ENCODE data around the gene ADGRB2. TPM values are rescaled to one million over a fixed set of nuclear protein-coding genes. Genes with fewer than 3 reads are reported as not detected.

Gene ADGRB2
- total RNA-seq, 1 donor from 2014 or later = 14.2 TPM

GRCh38 chr1:31706384-31707058, 57.6 kb downstream of the ADGRB2 start:
- H3K36me3 Mint-ChIP-seq = no peaks in the 10 kb centered on the region
- no peak for DNase-seq (ENCODE audit: extremely low spot score, unreplicated experiment)
- TF ChIP-seq CTCF (conservative IDR thresholded peaks at IDR 0.05) = no peak
- H3K4me3 Mint-ChIP-seq = no peak overlapping the region
- H3K4me1 Mint-ChIP-seq (ENCODE audit: unreplicated experiment) = peaks cover 53% of the 10 kb centered on the region
- H3K27ac Mint-ChIP-seq = no peak overlapping the region
- H3K27me3 Mint-ChIP-seq = peaks cover 30% of the 10 kb centered on the region
- H3K9me3 Mint-ChIP-seq = no peaks in the 10 kb centered on the region

GRCh38 chr1:31705080-31705866, 58.9 kb downstream of the ADGRB2 start:
- H3K27me3 Mint-ChIP-seq = peaks cover 30% of the 10 kb centered on the region
- DNase-seq (ENCODE audit: extremely low spot score, unreplicated experiment) = no peak
- no peaks in the 10 kb centered on the region for H3K36me3 Mint-ChIP-seq
- no peak for TF ChIP-seq CTCF (conservative IDR thresholded peaks at IDR 0.05)
- peaks cover 66% of the 10 kb centered on the region for H3K4me1 Mint-ChIP-seq (ENCODE audit: unreplicated experiment)
- H3K27ac Mint-ChIP-seq = peak overlapping the region; percentile 20
- H3K9me3 Mint-ChIP-seq = no peaks in the 10 kb centered on the region
- H3K4me3 Mint-ChIP-seq = peak overlapping the region; percentile 77

DNA sequence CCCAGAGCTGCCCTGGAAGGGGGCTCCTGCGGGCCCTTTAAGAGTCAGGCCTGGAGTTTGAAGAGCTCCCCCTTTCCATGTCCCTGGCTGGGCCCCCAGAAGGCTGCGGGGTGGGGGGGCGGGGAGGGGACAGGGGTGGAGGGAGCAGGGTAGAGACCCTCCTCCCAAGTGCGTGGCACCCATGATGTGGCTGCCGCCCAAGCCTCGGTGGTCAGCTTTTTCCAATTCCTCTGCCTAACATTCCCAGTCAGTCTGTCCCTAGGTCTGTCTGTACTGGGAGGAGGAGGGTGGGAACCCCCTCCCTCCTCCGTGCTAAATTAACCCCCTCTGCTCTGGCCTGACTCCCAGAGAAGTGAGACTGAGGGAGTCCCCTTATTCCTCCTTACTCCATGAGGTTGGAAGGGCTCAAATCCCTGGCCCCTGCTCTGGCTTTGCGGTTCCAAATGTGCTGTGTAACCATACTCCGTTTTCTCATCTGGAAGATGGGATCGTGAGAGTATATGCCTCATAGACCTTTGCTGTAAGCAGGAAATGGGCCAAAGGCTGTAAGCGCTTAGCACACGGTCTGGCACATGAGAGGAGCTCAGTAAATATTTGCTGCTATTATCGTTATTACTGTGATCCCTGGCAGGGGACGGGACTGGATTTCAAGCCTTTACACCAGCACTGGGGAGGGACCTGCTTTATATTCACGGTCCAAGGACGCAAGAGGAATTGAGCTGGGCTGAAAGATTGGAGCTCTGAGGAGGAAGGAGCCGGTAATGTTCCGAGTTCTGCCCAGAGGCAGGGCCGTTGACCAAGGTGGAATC, 59.7 kb downstream of the ADGRB2 start:
- peak overlapping the region; percentile 20 for H3K27ac Mint-ChIP-seq
- H3K36me3 Mint-ChIP-seq = no peaks in the 10 kb centered on the region
- H3K4me3 Mint-ChIP-seq = peak overlapping the region; percentile 77
- H3K4me1 Mint-ChIP-seq (ENCODE audit: unreplicated experiment) = peaks cover 70% of the 10 kb centered on the region
- DNase-seq (ENCODE audit: extremely low spot score, unreplicated experiment) = no peak
- no peaks in the 10 kb centered on the region for H3K9me3 Mint-ChIP-seq
- no peak for TF ChIP-seq CTCF (conservative IDR thresholded peaks at IDR 0.05)
- H3K27me3 Mint-ChIP-seq = peaks cover 30% of the 10 kb centered on the region

DNA sequence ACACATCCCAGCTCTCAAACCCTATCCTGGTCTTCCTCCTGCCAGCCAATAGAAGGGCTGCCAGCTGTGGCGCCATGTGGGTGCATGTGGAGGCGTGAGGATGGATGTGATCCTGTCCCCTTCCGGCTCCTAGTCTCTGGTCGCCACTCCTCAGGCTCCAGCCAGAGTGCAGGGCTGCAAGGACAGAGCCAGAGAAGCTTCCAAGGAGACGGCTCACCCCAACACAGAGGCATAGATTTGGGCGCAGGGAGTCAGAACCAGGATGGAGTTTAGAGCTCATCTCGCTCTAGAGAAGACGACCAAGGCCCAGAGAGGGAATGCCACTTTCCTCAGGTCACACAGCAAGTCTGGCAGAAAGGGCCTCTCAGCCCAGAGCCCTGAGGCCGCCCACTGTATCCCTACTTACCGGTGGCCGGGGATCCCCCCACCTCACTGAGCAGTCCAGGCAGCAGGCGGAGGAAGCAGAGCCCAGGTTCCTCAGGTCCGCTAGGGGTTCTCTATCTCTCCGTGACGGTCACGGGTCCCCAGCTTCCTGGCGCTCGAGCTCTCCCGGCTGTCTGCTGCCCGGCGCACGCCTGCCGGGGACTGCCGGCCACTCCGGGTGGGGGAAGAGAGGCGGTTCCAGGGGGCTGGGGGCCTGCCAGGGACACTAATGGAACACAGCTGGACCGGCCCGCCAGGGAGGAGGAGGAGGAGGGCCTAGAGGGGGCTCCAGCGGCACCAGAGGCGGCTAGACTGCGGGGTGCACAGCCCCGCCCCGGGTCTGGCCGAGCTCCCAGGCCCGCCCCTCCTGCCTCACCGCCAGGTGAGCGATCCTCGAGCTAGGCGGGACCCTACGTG, 60.5 kb downstream of the ADGRB2 start, which contains the start of gene COL16A1:
COL16A1 (minus strand) TSS at position 587 of the 840 bp plus-strand sequence. CDS start 1,824 bp downstream, outside the sequence.
- TF ChIP-seq CTCF (conservative IDR thresholded peaks at IDR 0.05) = no peak
- peak within 1 kb of the TSS; percentile 20 for H3K27ac Mint-ChIP-seq
- H3K4me1 Mint-ChIP-seq (ENCODE audit: unreplicated experiment) = peaks cover 70% of the 10 kb centered on the region
- peaks cover 25% of the 10 kb centered on the region for H3K27me3 Mint-ChIP-seq
- peak within 1 kb of the TSS; percentile 77 for H3K4me3 Mint-ChIP-seq
- DNase-seq (ENCODE audit: extremely low spot score, unreplicated experiment) = no peak
- no peaks in the 10 kb centered on the region for H3K36me3 Mint-ChIP-seq
- H3K9me3 Mint-ChIP-seq = no peaks in the 10 kb centered on the region

All from type B pancreatic cell (in vitro differentiated cells).